DMS114 treated with DMSO at 0.1 percent for 48 hours (cell line): ENCODE results near the gene EFNA2.

Experiments
- DNase-seq: peaks from one replicate; lab custom pipeline; 2025; ENCODE audit not compliant: unreplicated experiment; lab: John Stamatoyannopoulos, UW

EFNA2 gene

DNA sequence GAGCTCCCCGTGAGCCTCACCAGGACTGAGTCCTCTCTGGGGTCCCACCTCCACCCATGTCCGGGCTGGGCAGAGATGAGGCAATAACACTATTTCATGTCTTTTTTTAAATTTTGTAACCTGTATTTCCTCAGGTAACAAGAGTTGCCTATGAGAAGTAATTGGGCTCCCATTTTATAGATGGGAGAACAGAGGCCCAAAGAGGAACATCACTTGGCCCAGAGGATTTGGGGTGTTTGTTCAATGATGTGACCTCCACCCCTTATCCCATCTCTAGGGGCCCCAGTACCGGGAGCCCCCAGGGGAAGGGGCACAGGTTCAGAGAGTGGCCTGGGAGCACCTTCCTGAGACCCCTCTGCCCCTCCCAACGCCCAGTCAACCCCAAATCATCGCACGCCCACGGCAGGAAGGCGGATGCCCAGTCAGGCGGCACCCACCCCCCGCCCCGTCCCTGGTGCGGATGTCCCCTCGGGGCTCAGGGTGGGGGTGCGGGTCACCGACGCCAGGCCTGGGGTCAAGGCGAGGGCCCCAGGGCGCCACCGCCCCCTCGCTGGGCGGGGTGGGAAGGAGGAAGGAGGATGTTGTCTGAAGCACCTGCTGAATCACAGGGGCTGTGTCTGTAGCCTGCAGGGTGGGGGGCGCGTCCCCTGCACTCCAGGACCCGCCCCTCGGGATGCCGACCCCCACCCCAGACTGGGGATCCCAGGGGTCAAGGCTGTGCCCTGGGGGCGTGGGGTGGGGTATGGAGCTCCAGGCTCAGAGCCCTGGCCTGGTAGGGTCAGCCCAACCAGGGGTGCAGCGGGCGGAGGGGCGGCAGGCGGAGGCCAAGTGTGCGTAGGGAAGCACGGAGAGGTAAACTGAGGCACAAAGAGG lies 25.6 kb upstream of the EFNA2 start:
- no peak for DNase-seq

DNA sequence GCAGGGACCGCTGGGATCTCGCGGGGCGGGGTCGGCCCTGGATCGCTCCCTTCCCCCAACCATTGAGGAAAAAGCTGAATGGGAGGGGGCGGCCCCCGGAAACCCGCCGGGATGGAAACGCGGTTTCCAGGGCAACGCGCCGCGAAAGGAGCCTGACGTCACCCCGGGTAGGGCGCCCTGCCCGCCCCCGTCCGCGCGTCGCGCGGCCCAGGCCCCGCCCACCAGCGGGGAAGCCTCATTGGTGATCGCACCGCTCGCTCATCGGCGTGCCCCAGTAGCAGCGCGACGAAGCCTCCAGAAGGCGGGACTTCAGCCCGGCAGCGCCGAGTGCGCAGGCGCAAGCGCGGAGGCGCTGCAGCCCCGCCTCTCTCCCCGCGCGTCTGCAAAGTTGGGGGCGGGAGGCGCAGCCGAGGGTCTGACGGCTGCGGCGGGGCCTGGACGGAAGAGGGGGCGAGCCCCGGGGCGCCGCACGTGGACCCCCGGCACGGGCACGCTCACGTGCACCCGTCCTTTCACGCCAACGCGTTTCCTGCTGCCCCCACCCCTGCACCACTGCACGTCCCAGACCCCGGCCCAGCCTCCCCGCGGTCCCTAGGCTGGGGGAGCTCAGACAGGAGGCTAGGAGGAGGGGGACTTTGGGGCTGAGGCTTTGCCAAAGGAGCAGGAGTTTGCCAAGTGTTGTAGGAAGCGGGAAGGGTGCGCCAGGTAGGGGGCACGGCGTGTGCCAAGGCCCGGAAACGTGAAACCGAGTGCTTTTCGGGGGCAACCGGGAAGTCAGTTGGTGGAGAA lies 24.7 kb upstream of the EFNA2 start:
- DNase-seq = peak; percentile 82

DNA sequence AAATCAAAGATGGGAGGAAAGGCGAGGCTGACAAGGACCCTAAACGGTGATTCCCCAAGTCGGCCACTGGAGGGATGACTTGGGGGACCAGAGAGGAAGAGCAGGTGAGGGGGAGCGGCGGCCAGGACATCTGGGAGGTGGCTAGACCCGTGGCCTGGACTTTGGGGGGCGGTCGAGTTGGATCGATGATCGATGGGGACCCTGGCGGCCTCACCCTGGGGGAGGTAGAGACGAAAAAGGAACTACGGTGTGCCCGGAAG lies 24.2 kb upstream of the EFNA2 start:
- no peak for DNase-seq

DNA sequence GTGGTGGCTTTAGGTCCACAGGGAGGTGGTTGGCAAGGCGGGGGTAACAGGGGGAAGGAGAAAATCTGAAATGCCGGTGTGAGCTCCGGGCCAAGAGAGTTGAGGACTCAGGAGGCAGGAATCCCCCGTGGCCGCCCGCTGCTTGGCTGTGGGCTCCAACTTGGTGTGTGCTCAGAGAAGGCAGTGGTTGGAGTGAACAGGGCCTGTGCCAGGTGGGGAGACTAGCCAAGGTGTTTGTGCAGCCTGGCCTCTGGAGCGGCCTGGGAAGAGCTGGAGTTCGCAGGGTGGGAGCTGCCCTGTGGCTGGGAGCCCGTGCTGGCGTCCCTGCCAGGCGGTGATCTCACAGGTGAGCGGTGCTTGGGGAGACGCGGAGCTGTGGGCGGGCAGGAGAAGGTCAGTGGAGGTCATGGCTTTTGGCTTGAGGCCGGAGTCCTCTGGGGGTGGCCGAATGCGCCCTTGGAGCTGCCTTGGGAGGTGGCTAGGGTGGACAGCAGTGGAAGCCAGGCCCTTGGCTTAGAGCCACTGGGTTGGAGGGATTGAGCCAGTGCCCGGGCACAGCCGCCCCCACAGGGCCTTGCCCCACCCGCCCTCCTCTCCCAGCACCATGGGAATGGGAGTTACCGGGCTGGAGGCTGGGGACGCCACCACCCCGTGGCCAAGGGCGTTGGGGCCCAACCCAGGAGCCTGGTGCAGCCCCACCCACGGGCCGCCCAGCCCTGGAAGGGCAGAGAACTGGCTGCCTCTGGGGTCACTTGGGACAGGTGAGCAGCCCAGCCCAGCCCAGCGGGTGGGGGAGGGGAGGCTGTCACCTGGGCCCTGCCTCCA lies 23.7 kb upstream of the EFNA2 start:
- DNase-seq = no peak

DNA sequence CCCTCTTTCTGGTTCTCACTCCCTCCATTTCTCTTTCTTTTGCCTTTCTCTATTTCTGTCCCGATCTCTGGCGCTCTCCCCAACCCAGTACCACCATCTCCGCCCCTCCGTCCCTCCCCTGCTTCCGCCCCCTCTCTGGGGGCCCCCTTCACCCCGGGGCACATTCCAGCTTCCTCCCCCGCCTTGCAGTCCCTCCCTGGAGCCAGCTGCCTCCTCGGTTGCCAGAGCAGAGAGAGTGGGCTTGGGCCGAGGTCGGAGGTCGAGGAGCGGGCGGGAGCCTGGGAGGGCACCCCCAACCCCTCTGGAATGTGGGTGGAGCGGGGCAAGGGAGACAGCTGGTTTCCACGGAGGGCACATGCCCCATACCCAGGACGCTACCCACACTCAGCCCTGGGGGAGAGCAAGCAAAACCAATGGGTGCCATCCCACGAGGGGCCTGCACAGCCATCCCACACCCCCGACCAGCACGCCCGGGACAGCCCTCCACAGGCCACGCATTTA lies 23.0 kb upstream of the EFNA2 start:
- DNase-seq = no peak

DNA sequence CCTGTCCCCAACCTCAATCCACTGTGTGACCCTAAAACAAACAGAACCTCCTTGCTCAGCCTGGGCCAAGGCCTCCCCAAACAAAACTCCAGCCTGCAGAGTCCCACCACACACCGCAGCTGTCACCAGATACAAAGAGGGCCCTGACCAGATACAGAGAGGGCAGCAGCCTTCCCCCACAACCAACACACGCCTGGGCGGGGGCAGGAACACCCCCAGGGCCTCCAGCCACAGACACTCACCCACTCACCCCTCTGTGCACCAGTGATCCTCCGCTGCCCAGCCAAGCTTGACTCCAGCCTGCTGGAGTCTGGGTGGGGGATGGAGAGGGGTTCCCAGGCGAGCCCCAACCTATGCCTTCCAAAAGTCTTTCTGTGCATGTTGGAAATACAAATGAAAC lies 22.5 kb upstream of the EFNA2 start:
- no peak for DNase-seq

DNA sequence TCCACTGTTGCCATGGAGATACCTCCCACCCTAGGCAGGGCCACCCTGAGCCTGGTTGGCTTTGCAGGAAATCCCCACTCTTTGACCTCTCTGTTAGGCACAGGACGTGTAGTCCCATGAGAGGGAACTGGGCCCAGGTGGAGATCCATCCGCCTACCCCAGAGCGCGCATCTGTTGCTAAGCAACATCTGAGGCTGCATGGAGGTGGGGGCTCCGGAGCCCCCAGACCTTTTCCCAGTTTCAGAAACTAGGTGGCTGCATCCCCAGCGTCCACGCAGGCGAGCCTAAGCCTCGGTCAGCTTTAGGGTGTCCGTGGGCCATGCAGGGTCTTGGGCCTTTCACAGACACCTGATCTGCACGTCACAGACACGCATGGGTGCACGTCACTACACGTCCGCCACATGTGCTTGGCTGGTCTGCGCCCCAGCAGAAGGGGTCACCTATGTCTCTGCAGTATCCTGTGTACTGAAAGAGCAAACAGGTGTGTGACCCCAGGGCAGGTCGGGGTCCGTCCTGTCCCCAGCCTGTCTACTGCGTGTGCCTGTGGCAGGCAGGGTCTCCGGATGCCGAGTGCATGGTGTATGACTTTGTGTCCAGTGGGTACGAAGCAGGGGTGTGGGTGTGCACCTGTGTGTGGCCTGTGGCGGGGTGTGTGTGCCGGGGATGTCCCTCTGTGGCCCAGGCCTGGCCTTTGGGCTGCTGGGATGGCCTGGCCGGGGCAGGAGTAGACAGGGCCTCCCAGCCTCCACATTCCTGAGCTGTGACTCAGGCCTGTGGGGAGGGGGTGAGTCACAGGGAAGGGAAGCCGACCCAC lies 20.7 kb upstream of the EFNA2 start:
- DNase-seq = no peak

DNA sequence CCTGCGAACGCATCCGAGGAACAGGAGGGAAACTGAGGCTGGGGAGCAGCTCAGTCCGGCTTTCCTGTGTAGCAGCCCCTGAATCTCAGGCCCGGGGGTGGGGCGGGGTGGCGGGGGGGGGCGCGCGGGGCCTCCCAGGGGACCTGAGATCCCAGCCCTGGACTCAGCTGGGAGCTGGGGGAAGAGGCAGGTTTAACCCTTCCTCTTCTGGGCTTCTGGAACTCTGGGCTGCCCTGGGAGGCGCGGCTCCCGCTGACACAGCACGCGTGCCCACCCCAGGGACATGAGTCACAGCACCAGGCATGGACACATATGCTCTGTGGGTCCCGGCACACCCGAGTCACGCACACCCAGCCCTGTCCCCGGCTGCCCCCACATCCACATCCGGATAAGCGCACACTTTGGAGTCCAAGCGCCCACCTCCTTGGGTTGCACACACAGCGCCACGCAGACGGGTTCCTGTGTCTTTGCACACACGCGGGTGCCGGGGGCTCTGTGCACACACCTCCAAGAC lies 20.0 kb upstream of the EFNA2 start:
- no peak for DNase-seq

DNA sequence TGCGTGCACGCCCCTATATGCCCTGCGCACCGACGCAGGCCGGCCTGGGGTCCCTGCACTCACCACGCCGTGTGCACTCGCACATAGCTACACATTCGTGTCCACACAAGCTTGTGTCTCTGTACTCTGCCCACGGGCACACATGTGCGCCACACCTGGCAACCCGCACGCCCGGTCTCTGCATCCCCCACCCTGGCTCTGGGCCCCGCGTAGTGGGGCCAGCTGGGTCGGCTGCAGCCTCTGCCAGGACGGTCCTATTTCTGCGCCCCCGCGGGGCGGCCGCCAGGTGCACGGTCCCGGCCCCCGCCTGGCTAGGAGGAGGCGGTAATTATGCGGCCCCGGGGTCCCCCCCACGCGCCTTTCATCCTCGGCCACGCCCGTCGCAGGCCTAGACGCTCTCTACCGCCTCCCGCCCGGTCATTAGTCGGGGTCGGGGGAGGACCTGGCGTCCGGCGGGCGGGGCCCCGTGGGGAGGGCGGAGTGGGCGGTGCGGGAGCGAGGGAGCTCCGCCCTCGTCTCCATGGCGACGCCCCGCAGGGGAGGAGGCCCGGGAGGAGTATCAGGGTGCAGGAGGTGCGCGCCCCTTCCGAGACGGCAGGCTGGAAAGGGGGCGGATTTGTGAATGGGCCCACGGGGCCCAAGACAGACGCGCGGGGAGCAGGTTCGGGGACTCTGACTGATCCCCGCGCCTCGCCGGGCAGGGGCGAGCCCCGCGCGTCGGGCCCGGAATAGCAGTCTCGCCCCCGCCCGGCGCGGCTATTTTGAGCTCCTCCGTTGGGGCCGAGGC lies 19.4 kb upstream of the EFNA2 start:
- no peak for DNase-seq

DNA sequence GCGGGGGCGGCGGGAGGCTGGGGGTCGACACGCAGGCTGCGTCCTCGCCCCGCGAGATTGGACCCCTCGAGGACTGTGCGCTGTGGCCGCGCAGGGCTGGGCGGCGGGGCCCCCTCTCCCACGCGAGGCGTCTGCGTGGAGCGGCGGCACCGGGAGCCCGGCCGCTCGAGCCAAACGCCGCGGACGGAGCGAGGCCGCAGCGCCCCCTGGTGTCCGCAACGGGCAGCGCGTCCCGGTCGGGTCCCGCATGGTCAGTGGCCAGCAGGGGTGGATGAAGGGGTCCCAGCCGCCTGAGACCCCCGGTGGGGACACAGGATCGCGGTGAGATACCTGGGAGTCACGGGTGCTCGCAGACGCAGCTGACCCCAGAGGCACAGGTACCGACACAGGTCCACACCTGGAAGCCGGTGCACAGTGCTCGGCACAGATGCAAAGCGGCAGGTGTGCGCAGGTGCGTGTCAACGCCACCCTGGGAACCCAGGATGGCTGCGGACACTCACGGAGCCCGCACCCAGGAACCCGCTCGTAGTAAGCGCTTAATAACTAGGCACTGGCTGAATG lies 18.7 kb upstream of the EFNA2 start:
- DNase-seq = no peak

DNA sequence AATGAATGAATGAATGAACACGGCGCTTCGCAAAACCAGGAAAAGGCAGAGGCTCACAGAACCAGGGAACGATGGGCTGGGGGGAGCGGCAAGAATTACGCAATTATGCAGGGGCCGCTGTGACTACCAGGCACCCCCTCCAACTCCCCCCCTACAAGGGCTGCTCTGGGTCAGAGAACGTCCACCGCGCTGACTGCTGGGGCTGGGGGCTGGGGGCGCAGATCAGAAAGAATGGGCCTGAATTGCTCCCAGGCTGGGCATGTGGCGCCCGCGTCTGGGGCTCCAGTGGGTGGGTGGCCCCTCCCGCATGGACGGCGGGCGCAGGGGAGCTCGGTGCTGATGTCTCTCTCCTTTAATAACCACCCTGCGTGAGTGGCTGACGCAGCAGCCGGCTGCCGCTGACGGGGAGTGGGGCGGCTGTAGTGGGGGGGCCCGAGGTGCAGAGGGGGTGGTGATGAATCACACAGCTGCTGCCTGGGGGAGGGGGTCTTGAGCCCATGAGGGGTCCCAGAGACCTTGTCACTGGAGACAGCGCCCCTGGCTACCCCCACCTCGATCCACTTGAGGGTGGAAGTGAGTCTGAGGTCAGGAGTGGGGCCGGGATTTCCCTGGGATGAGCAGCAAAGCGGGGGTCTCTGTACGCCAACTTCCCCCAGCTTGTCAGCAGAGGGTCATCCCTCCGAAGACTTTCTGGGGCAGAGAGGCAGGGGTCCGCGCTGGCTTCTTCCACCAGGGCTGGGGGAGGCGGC lies 18.0 kb upstream of the EFNA2 start:
- DNase-seq = no peak

DNA sequence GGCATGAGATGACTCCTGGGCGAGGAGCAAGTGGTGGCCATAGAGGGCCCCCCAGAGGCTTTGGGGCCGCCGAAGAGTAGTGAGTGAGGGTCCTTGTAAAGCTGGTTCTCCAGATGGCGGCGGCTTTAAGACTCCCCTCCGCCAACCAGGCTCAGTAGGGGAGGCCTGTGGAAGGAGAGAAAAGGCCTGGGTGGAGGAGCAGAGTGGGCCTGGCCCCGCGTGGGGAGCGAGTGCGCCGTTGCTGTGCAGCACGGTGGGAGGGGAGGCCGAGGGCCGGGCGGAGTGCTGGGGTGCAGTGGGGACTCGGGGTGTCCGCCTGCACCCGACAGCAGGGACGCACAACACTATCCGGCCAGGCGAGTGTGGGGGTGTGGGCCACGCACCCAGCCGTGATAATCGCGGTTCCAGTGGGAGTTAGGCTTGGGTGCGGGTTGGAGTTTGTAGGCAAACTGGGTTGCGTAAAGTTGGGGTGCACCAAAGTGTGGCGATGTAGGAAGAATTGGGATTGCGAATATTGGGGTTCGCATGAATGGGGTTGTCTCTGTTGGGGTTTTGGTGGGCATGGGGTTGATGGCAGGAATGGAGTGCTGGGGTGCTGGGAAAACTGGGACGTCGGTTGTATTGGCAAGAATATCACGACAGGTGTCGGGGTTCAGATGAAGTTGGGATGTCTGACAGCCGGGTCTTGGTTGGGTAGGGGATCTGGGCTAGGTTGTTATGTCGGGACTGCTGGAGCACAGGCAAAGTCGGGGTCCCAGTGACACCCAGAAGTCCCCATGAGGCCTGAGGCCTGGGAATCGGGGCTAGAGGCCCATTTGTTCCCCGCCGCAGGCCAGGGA lies 17.2 kb upstream of the EFNA2 start:
- no peak for DNase-seq

DNA sequence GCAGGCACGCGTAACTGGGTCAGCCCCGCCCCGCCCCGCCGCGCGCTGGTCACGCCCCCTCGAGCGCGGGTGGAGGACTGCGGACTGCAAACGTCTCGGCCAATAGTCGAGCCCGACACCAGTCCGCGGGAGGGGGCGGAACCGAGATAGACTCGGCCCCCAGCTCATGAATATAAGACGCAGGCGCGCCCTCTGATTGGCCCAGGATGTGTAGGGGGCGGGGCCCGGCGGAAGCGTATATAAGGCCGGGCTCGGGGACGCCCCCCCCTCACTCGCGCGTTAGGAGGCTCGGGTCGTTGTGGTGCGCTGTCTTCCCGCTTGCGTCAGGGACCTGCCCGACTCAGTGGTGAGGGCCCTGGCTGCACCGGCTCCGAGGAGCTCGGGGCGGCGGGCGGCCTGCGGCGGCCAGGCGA lies 16.6 kb upstream of the EFNA2 start, which contains the start of gene CIRBP:
TSS of gene CIRBP (plus strand) at position 268 of the 413 bp plus-strand sequence. CDS start 1,602 bp downstream, outside the sequence.
- peak; percentile 86 for DNase-seq

DNA sequence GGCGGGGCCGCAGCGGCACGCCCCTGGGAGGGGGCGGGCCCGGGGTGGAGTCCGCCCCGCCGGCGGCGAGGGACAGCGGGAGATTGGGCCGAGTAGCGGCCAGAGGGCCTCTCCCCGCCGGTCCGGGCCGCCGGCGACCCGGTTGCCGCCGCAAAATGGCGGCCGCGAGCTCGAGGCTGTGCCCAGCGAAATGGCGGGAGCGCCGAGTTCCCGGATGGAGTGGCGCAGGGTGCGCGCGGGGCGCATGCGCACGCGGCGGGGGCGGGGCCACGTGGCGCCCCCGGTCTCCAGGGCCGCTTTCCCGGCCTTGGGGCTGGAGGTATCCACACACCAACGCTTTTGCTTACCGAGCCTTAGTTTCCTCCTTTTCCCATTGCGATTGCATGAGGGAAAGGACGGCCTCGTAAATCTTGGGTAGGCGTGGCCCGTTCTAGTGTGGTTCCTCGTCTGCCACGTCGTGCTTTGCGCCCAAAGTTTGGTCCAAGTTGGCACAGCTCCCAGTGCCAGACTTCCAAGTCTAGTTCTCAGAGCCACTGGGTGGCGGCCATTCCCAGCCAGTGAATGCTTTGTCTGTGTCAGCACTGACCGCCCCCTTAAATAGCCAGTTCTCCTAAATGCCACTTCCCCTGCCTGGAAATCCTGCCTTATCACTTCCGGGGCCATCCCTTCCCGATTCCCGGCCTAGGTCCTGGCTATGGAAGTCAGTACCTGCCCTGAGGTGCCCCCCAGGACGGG lies 16.0 kb upstream of the EFNA2 start:
- peak; percentile 30 for DNase-seq

DNA sequence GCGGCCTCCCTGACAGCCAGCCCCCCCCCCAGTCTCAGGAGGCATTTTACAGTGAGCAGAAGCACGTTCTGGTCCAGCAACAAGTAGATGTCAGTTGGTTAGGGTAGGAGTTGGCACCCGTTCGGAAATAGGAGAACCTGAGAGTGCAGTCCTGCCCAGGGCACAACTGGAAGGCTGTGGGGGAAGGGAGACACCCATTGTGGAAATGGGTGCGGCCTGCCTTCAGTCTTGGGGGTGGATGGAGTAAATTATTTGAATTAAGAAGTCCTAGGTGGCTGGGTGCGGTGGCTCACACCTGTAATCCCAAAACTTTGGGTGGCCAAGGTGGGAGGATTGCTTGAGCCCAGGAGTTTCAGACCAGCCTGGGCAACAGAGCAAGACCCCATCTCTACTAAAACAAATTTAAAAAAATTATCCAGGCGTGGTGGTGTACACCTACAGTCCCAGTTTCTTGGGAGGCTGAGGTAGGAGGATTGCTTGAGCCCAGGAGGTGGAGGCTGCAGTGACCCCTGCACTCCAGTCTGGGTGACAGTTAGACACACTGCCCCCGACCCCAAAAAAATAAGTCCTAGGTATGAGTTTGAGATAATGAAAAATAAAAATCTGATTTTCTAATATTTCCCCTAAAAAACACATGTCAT lies 15.3 kb upstream of the EFNA2 start:
- no peak for DNase-seq

DNA sequence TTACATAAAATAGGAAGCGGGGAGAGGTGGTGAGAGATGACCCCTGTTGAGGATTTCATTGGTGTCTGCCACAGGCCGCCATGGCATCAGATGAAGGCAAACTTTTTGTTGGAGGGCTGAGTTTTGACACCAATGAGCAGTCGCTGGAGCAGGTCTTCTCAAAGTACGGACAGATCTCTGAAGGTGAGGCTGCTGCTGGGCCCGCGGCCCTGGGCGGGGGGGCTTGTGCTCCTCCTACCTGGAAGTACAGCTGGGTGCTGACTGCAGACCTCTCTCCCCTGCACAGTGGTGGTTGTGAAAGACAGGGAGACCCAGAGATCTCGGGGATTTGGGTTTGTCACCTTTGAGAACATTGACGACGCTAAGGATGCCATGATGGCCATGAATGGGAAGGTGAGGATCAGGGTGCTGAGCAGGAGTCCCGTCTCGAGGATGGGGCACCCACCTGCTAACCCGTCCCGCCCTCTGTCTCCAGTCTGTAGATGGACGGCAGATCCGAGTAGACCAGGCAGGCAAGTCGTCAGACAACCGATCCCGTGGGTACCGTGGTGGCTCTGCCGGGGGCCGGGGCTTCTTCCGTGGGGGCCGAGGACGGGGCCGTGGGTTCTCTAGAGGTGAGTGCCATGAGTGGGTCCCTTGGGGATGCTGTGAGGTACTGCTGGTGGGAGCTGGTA lies 14.7 kb upstream of the EFNA2 start:
- DNase-seq = no peak
